CD4-positive, alpha-beta T cell treated with Interferon alpha-2 for 1 hour (primary cell): Measurements from ENCODE around the gene RASSF5.
"Not testable (repeated sequence)": the region's sequence is repeated elsewhere in the genome, so short reads cannot be mapped to it uniquely, and the experiment has no call there.

Experiments used
- DNase-seq, 2 donors: peaks; one replicate each; pipeline ENCODE4 v3.0.0-alpha.2; 2020 to 2022

RASSF5 gene

DNA sequence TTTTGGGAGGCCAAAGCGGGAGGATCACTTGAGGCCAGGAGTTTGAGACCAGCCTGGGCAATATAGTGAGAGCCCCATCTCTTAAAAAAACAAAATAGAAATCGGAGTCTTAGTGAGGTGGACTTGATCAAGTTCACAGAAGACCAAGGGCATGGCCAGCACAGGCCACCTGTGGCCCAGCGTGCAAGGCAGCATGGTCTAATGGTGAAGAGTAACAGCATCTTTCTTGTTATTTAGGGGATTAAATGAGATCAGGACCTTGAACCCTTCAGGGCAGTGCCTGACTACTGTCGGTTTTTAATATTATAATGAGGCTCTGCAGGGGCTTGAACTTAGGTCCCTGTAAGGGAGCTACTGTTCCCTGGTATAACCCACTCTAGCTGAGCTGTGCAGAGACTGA lies 66.4 kb downstream of the RASSF5 start:
- no peak for DNase-seq

DNA sequence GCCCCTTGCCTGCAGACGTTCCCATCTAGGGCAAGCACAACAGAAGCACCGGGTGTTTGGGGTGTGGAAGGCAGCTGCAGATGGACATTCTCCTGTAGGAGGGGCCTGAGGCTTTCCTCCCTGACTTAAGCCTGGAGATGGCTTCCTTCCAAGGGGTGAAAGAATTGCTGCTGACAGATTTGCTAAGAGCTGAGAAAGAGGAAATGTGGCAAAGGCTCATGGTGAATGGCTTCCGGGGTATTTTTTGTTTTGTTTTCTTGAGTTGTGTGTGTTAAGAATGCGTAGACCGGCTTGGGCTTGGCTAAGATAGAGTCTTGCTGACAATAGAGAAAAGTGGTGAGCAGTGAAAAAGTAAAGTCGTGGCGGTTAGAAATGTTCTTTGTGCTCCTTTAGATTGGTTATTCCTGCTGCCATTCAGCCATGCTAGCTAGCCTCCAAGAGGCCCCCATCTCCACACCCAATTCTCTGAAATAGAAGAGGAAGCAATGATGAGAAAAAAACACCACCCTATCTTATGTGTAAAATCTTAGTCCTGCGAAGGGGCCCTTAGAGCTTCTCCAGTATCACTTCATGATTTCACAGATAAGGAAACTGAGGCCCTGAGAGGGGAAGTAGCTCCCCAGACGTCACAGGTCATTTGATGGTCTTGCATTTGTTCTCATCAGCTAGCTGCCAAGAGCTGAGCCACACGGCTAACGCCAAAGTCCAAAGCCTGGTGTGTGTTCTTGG lies 68.0 kb downstream of the RASSF5 start:
- DNase-seq: peak; percentile 71 to 82

DNA sequence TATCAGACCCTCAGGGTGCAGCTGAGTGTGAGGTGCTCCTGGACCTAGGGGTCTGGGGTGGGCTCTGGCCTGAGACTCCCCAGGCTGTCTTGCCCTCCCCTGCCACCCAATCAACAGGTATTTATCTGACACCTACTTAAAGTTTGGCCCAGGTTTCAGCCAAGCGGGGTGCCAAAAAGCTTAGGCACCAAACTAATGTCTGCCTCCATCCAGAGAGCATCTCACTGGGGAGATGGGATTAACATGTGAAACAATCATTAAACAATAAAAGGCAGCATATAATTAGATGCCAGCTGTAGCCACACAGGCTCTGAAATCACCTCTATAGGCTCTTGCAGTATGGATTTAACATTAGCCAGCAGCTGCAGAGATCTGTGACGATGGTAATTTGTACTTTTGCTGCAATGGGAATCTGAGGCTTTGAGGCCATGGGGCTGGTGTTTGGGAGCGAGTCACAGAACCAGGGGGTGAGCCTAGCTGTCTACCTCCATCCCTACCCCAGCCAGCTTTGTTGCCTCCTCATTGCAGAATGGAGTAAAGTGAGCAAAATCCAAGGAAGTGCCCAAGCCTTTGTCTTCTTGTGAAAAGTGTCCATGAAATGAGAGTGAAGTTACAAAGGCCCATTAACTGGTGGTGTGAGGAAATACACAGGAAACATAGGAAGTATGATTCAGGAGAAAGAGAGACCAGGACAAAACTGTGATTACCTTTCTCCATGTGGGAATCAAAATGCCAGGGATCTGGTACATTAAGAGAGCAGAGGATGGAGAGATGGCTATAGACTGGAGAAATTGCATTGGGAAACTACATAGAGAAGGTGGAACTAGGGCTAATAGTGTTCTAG lies 68.8 kb downstream of the RASSF5 start:
- DNase-seq: no peak

DNA sequence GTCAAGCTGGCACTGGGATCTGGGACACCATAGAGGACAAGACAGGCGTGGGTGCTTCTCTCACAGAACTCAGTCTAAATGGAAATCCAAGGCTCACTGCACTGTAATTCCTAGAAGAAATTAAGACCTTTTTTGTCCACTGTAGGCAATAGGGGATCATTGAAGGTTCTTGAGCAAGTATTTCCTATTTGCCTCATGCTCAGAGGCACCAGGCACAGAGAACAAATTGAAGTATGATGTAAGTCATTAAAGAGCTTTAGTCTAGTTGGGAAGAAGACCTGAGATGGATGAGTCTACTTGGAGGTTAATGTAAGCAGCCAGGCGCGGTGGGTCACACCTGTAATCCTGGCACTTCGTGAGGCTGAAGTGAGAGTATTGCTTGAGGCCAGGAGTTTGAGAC lies 70.3 kb downstream of the RASSF5 start:
- no peak for DNase-seq

DNA sequence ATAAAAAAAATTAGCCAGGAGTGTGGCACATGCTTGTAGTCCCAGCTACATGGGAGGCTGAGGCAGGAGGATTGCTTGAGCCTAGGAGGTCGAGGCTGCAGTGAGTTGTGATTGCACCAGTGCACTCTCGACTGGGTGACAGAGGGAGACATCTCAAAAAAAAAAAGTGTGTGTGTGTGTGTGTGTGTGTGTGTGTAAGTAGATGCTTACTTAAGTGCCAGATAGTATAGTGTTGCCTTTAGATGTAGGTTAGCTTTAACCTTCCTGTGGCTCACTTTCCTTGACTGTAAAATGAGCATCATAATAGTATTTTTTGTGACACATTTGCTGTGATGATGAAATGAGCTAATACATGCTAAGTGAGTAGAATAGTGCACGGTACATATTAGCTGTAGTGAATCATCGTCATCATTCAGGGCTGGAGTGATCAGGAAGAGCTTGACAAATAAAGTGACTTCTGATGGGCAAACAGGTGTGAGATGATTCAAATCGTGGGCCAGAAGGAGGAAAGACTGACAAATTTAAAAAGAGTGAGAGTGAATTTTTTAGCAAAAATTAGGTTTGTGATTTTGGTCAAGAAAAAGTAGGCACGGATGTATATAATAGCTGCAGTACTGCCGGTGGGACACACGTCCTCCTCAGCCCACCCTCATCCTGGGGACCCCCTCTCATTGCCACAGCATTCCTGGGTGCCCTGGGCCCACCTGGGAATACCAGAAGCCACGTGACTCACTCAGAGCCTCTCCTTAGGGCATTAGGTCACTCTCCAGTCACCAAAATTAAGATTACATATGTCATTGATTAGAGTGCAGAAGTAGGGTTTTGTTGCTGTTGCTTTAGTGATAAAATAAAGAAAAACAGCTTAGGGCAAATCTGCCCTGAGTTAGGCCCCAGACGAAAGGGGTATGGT lies 71.0 kb downstream of the RASSF5 start:
- DNase-seq: peak in 1 of 2 donors; percentile 54

DNA sequence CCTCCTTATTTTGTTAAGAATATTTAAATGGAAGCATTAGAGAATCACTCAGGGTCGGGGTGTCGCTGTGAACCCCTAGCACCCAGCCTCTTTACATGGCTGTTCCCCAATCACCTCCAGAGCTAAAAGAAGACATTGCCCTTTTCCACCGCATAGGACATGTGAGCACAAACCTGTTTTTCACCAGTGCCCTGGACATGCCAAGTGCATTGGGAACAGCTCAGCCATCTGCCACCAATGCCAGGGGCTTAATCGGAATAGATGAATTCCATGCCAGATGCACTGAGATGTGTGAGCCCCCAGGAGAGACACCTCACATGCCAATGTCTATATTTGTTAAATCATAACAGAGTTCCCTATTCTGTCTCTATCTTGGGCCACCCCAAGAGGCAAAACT lies 71.6 kb downstream of the RASSF5 start:
- DNase-seq: no peak

DNA sequence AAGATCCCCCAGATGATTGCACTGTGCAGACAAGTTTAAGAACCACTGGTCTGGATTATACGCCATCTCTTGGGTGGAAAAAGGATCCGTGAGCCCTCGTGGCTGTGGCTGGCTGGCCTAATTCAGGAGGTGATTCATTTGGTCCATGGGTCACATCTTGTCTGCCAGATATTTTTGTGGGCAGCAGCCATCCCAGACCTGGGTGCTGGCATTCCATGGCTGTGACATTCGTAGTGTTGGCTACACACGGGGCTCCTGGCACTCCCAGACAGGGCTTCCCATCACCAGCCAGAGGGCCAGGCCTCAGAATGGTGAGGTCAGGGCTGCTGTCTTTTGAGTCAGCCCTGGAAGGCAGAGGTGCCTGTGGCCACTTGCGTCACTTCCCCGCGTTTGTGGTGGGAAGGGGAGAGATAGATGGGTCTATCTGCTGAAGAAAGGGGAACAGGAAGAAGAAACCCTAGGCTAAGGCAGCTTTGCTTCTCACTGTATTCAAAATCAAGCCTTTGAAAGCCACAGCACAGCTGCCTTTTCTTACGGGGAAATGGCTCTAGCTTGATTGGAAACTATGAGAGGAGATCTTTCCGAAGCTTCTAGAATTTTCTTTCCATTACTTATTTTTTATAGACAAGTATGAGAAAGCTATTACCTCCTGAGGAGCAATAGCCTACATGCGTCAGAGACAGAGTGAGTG lies 72.6 kb downstream of the RASSF5 start:
- peak; percentile 92 to 93 for DNase-seq

DNA sequence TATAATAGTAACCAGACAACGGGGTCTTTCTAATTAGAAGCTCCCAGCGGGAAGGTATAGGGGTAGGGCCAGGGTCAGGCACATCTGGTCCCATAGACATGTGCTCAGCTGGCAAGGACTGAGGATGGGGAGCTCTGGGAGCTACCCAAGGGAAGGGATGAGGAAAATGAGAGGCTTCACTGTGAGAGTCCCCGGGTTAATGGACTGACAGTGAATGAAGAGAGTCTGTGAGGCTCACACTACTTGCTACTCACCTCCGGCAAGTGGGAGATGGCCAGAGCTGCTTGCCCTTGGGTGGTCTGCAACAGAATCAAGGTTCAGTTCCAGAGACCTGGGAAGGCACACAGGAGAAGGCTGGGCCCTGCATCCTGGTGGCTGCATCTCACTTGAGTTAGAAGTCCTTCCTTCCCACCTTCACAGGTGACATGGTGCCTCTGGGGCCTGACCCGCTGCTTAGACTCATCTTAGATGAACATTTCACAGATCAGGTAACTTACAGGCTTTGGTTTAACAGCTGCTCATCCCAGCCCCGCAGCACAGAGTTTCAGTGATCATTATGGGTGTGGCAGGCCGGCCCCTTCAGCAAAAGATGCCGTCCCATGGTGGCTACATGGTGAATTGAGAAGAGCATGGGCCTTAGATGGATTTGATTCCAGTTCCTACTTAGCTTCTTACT lies 73.2 kb downstream of the RASSF5 start:
- peak in 1 of 2 donors; percentile 21 for DNase-seq

DNA sequence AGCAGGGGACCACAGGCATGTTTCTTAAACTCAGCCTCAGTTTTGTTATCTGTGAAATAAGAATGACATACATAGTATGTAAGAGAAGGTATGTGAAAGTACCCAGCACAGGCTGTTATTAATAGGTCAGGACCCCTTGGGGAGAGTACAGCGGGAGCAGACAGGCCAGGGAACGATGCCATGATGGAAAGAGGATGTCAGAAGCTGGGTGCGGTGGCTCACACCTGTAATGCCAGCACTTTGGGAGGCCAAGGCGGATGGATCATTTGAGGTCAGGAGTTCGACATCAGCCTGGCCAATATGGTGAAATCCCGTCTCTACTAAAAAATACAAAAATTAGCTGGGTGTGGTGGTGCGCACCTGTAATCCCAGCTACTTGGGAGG lies 73.8 kb downstream of the RASSF5 start:
- not testable (repeated sequence) for DNase-seq

DNA sequence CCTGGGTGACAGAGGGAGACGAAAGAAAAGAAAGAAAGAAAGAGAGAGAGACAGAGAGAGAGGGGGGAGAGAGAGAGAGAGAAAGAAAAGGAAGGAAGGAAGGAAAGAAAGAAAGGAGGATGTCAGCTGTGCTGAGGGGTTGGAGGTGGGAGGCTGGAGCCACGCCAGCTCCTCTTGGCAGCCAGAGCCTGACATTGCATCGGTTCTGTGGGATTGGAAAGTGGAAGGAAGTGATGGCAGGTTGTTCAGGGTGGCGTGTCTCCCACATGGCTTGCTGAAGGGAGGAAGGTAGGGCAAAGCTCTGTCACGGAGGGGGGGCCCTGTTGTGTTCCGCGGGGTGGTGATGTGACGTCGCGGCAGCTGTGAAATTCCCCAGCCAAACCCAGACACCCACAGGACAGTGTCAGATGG lies 74.2 kb downstream of the RASSF5 start:
- DNase-seq: peak; percentile 86 to 87

DNA sequence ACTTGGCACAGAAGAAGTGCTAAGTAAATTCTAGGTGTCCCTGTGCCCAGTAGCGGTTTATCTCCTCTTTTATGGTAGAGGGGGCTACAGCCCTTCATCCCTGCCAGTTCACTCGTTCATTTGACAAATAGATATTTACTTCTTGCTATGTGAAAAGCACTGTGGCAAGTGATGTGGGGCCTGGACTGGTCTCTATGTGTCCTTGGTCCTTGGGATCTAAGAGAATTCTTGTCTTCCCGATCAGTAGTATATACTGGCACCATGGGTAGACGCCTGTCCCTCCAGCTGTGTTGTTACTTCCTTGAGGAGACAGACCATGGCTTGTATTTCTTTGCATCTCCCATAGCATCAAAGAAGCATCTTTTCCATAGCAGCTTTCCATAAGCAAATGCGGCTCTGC lies 75.2 kb downstream of the RASSF5 start:
- DNase-seq: no peak

DNA sequence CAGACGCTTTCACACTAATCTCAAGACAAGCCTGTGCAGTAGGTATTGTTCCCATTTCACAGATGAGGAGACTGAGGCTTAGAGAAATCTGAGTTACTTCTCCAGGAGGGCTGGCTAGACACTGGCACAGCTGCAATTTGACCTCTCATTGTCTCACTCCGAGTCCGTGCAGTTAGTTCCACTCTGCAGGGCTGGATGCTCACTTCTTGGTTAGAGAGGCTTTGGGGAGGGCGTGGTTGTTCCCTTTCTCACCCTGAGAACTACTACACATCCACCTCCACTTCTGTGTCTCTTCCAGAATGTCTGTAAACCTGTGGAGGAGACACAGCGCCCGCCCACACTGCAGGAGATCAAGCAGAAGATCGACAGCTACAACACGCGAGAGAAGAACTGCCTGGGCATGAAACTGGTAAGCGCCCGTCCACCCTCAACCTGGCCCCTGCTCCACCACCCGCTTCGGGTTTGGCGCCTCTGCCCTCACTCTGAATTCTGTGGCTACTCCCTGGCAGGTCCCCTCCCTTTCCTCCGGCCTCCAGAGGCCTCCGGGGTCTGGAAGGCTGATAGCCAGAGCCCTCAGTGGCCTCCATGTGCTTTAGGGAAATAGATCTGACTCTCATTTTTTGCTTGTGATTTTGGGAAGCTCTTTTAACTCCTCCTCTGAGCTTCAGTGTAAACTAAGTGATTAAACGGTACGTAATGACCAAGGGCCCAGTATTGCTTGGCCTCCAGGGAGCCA lies 75.8 kb downstream of the RASSF5 start:
- DNase-seq: peak in 1 of 2 donors; percentile 31

DNA sequence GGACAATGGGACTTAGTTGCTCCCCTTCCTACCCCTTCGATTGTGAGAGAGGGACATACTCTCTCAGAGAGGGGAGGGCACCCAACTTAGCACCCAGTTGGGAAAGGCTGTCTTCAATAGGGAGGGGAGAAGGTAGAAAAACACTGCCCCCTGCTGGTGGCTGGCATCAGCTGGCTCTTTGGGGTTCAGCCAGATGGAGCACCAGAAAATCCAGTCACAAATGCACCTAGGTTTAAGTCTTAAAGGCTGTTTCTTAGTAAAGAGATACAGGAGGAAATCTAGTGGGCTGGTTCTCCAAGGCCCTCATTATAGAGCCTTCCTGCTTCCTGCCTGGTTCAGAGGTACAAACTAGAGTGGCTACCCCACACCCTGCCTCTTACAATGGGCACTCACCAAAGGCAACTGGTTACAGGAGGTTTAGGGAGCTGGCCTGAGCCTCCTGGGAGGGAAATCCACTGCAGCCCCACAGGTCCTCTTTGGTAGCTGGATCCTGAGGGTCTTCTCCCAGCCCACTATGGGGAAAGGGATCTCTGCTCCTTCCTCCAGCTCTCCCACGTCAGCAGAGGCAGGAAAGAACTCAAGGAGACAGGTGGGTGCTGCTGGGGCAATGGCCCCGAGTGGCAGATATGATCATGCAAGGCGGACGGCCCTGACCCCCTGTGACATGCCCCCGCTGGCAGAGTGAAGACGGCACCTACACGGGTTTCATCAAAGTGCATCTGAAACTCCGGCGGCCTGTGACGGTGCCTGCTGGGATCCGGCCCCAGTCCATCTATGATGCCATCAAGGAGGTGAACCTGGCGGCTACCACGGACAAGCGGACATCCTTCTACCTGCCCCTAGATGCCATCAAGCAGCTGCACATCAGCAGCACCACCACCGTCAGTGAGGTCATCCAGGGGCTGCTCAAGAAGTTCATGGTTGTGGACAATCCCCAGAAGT lies 76.6 kb downstream of the RASSF5 start:
- peak; percentile 82 to 88 for DNase-seq

DNA sequence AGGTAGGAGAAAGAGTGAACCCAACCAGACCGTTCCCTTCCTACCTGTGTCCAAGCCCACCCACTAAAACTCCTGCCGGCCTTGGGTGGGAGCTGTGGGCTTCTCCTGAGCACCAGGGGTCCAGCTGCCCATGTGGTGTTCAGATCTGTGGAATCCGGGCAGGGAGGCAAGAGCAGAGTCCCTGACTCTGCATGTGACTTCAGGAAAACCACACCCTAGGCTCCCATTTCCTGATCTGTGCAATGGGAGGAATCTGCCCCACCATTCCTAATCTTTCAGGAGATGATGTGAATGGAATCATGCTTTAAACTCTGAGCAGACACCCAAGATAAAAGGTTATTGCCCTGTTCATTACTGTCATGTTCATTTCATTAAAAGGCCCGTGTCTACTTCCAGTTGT lies 77.4 kb downstream of the RASSF5 start:
- DNase-seq: no peak

DNA sequence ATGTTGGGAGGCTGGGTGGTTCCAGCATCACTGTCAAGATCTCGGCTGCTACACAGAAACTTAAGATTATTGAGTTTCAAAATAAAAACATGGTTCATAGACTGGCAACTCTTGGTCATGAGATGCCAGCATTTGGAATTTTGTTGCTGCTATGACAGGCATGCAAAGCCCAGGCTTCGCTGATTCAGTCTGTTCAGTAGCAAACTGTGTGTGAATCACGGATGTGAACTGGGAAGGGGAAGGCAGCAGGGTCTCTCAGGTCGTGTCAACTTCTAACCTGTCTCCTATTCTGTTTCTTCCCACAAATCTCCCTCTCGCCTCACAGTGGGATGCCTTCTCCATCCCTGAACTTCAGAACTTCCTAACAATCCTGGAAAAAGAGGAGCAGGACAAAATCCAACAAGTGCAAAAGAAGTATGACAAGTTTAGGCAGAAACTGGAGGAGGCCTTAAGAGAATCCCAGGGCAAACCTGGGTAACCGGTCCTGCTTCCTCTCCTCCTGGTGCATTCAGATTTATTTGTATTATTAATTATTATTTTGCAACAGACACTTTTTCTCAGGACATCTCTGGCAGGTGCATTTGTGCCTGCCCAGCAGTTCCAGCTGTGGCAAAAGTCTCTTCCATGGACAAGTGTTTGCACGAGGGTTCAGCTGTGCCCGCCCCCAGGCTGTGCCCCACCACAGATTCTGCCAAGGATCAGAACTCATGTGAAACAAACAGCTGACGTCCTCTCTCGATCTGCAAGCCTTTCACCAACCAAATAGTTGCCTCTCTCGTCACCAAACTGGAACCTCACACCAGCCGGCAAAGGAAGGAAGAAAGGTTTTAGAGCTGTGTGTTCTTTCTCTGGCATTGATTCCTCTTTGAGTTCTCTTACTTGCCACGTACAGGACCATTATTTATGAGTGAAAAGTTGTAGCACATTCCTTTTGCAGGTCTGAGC lies 79.4 kb downstream of the RASSF5 start:
- no peak for DNase-seq

DNA sequence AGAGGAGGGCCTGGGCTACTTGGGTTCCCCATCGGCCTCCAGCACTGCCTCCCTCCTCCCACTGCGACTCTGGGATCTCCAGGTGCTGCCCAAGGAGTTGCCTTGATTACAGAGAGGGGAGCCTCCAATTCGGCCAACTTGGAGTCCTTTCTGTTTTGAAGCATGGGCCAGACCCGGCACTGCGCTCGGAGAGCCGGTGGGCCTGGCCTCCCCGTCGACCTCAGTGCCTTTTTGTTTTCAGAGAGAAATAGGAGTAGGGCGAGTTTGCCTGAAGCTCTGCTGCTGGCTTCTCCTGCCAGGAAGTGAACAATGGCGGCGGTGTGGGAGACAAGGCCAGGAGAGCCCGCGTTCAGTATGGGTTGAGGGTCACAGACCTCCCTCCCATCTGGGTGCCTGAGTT lies 80.6 kb downstream of the RASSF5 start:
- no peak for DNase-seq

DNA sequence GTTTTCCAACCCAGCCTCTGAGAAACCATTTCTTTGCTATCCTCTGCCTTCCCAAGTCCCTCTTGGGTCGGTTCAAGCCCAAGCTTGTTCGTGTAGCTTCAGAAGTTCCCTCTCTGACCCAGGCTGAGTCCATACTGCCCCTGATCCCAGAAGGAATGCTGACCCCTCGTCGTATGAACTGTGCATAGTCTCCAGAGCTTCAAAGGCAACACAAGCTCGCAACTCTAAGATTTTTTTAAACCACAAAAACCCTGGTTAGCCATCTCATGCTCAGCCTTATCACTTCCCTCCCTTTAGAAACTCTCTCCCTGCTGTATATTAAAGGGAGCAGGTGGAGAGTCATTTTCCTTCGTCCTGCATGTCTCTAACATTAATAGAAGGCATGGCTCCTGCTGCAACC lies 81.2 kb downstream of the RASSF5 start:
- DNase-seq: no peak

DNA sequence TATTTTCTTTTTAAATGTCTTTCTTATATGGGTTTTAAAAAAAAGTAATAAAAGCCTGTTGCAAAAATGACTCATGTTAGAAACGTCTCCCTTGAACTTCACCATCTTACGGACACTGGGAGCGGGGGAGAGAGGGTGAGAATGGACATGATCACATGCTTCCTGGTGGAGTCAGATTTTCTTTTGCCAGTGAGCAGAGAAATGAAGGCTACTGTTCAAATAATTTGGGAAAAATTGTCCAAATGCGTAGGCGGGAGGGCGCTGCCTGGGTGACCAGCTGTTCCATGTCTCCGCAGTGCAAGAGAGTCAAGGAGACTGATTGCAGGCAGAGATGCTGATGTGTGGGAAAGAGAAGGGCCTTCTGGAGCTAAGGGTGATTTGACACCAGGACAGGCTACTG lies 81.9 kb downstream of the RASSF5 start:
- DNase-seq: no peak
